ENCODE measurements around the gene NDOR1. TPM values are rescaled to one million over a fixed set of nuclear protein-coding genes. Genes with fewer than 3 reads are reported as not detected.

Gene NDOR1
- total and polyA plus RNA-seq, 2 donors (not counting 3 experiments of a cell fraction or from before 2014, with no cell fraction given), result 13.5 to 26.7 TPM

- dilution Hi-C loops (cut with MboI; ENCODE audit: extremely low pct_ligation_motif_present, low sequenced_read_pairs), result no loop called here
- Histone ChIP-seq H3K4me1 (ENCODE audit: control insufficient read depth, extremely low read depth, insufficient read depth, low read length) (peaks cover 17% of the 10 kb centered on the region), H2AFZ (ENCODE audit: low read depth, low read length) (no peak overlapping the region), H3K79me2 (ENCODE audit: control insufficient read depth, insufficient read depth, low read length) (peaks cover 33% of the 10 kb centered on the region), H3K27me3 (ENCODE audit: control insufficient read depth in 2 of 2, insufficient read depth in 2 of 2, low read length in 2 of 2) (no peaks in the 10 kb centered on the region), H3K9me3 (replicated peaks; ENCODE audit: control insufficient read depth, insufficient read depth, low read length) (no peaks in the 10 kb centered on the region), H3K27ac (ENCODE audit: insufficient read depth, low read depth, low read length) (no peak overlapping the region), H3K4me3 (replicated peaks in 1 of 3; ENCODE audit: insufficient read depth in 1 of 3, low read depth in 1 of 3, low read length in 3 of 3) (no peak overlapping the region), H3K9ac (replicated peaks; ENCODE audit: extremely low read depth, insufficient read depth, low read length) (no peak overlapping the region), H3K4me2 (ENCODE audit: insufficient read depth, low read length) (no peak overlapping the region), H4K20me1 (replicated peaks; ENCODE audit: control insufficient read depth, extremely low read depth, insufficient read depth, low read length) (no peaks in the 10 kb centered on the region), H3K9me1 (replicated peaks; ENCODE audit: control insufficient read depth, extremely low read depth, insufficient read depth, low read length) (no peaks in the 10 kb centered on the region), H3K36me3 (ENCODE audit: control insufficient read depth in 2 of 2, extremely low read depth in 1 of 2, insufficient read depth in 2 of 2, low read length in 2 of 2) (peaks cover 0 to 41% of the 10 kb centered on the region in 2 experiments)
- TF ChIP-seq POLR2AphosphoS5 (IDR thresholded peaks at IDR 0.05; ENCODE audit: insufficient read depth, low read depth, low read length) (no peak), MAX (IDR thresholded peaks at IDR 0.05; ENCODE audit: insufficient read depth, insufficient read length) (no peak), MYC (IDR thresholded peaks at IDR 0.05; ENCODE audit: low read depth, low read length) (no peak), FOS (IDR thresholded peaks at IDR 0.05; ENCODE audit: borderline replicate concordance, insufficient read depth, low read length) (no peak), EZH2 (IDR thresholded peaks at IDR 0.05; ENCODE audit: borderline replicate concordance, low read depth, low read length, severe bottlenecking) (no peak), CTCF (IDR thresholded peaks at IDR 0.05; ENCODE audit: extremely low read depth in 1 of 2, insufficient read depth in 1 of 2, low read depth in 1 of 2, low read length in 2 of 2) (no peak), JUN (IDR thresholded peaks at IDR 0.05; ENCODE audit: borderline replicate concordance, insufficient read depth, insufficient read length, low read depth) (no peak), GATA2 (IDR thresholded peaks at IDR 0.05; ENCODE audit: insufficient read depth, insufficient read length, low read depth, low read length) (no peak), POLR2A (IDR thresholded peaks at IDR 0.05; ENCODE audit: low read depth, low read length) (no peak)
- CTCF ChIA-PET, result no interaction called here
- no peak for FAIRE-seq
- POLR2A ChIA-PET, result no interaction called here
- intact Hi-C loops (cut with micrococcal nuclease), result no loop called here
- no TSS peak for BruUV-seq (replicated peaks)
- DNase-seq (ENCODE audit: low read depth, low spot score), result no peak
These were observed 19.1 kb upstream of the NDOR1 start for GRCh38 chr9:137186385-137186784.

Data from endothelial cell of umbilical vein (primary cell).